GM12878 (cell line): Measurements from ENCODE around the gene STRN4. TPM values are rescaled to one million over a fixed set of nuclear protein-coding genes. Genes with fewer than 3 reads are reported as not detected.

Experiments
- ATAC-seq: fragments of 200-7000 bp; cut with Tn5 transposase; 3 replicates; pipeline ENCODE4 v1.9.1; 2020; ENCODE audit warnings: mild to moderate bottlenecking, moderate library complexity
- BruUV-seq: library from RNA; stranded (reverse); fragments of 400-500 nt; replicated peaks from 2 replicates; lab custom pipeline; 2021; lab: Mats Ljungman, UMichigan
- CTCF ChIA-PET: fragments of 300-600 bp; sonication (Branson Sonifier 250); formaldehyde crosslinking; extraction: SDS; loops from one replicate; lab custom pipeline; 2021; ENCODE audit warnings: inconsistent platforms; lab: Yijun Ruan, JAX
- POLR2A ChIA-PET: fragments of 350-600 bp; formaldehyde crosslinking; extraction: SDS; loops from one replicate; lab custom pipeline; 2021; ENCODE audit warnings: inconsistent platforms; lab: Charles Lee
- RAD21 ChIA-PET: fragments of 300-600 bp; sonication (Branson Sonifier 250); formaldehyde crosslinking; loops from one replicate; lab custom pipeline; 2023; ENCODE audit warnings: antibody characterized with exemption; ENCODE audit not compliant: unreplicated experiment; lab: Charles Lee
- SMC1A ChIA-PET: fragments of 300-600 bp; sonication (Branson Sonifier 250); formaldehyde crosslinking; loops from one replicate; lab custom pipeline; 2023; ENCODE audit not compliant: unreplicated experiment, uncharacterized antibody; lab: Charles Lee
- DNase-seq: peaks from one replicate; pipeline ENCODE4 v3.0.0-alpha.2; 2011; ENCODE audit warnings: low read depth, low spot score
- FAIRE-seq: peaks from 3 replicates; lab custom pipeline; 2011; peaks lifted over from hg19 to GRCh38; lab: Jason Lieb, UNC
- H2AFZ ChIP-seq: 2 replicates; pipeline ENCODE4 v1.6.0; 2011; ENCODE audit warnings: low read depth, low read length, control low read depth; ENCODE audit not compliant: control insufficient read depth
- H3K27ac ChIP-seq: 2 replicates; pipeline ENCODE4 v1.5.1; 2011; ENCODE audit warnings: control low read depth; ENCODE audit not compliant: control insufficient read depth, insufficient read depth
- H3K27me3 ChIP-seq, 2 experiments: replicated peaks in 1 of 2; 2 replicates each; pipeline versions ENCODE4 v1.6.0 to v1.6.1; 2011; ENCODE audit warnings: low read length in 1 of 2; ENCODE audit not compliant: control insufficient read depth in 2 of 2, insufficient read depth in 2 of 2
- H3K36me3 ChIP-seq, 2 experiments: 2 replicates each; pipeline ENCODE4 v1.5.1; 2011; ENCODE audit warnings: low read length in 1 of 2; ENCODE audit not compliant: control insufficient read depth in 2 of 2, insufficient read depth in 2 of 2
- H3K4me1 ChIP-seq: 2 replicates; pipeline ENCODE4 v1.6.1; 2011; ENCODE audit warnings: mild to moderate bottlenecking, low read length, moderate library complexity, mixed read lengths; ENCODE audit not compliant: control insufficient read depth, insufficient read depth
- H3K4me2 ChIP-seq: 2 replicates; pipeline ENCODE4 v1.6.0; 2011; ENCODE audit warnings: control low read depth; ENCODE audit not compliant: control insufficient read depth, insufficient read depth
- H3K4me3 ChIP-seq: fragments of 200-600 bp; sonication (generic); 2 replicates; pipeline ENCODE4 v1.5.1; 2016
- H3K79me2 ChIP-seq: 2 replicates; pipeline ENCODE4 v1.6.0; 2011; ENCODE audit warnings: low read length; ENCODE audit not compliant: control insufficient read depth, insufficient read depth
- H3K9ac ChIP-seq: 2 replicates; pipeline ENCODE4 v1.8.0; 2011; ENCODE audit warnings: low read length, control low read depth, mixed read lengths; ENCODE audit not compliant: control insufficient read depth, insufficient read depth
- H3K9me3 ChIP-seq: replicated peaks from 3 replicates; pipeline ENCODE4 v1.5.1; 2011; ENCODE audit warnings: mild to moderate bottlenecking, low read length; ENCODE audit not compliant: control insufficient read depth, insufficient read depth
- H4K20me1 ChIP-seq: 2 replicates; pipeline ENCODE4 v1.6.0; 2011; ENCODE audit not compliant: control insufficient read depth, insufficient read depth
- CHD4 ChIP-seq: fragments of 200-600 bp; sonication (generic); IDR thresholded peaks from 2 replicates; pipeline ENCODE4 v1.6.1; 2016; ENCODE audit warnings: mild to moderate bottlenecking
- IKZF1 ChIP-seq: fragments of 450-650 bp; conservative IDR thresholded peaks from 2 replicates; pipeline ENCODE4 v1.6.1; 2017; ENCODE audit warnings: antibody characterized with exemption, mild to moderate bottlenecking
- POLR2A ChIP-seq: IDR thresholded peaks from 2 replicates; pipeline ENCODE4 v1.6.1; 2011; ENCODE audit warnings: low read depth, mild to moderate bottlenecking, low read length
- TAF1 ChIP-seq: IDR thresholded peaks from 2 replicates; pipeline ENCODE4 v1.6.1; 2011; ENCODE audit warnings: mild to moderate bottlenecking, low read depth, low read length, borderline replicate concordance
- ZBED1 ChIP-seq: IDR thresholded peaks from 2 replicates; pipeline ENCODE4 v1.6.1; 2016; ENCODE audit warnings: borderline replicate concordance
- WGBS: methylation state at CpG from one replicate; pipeline ENCODE4 v1.1.6; 2016; ENCODE audit warnings: low lambda C conversion rate; ENCODE audit not compliant: insufficient replicate concordance, insufficient coverage; ENCODE audit errors: missing lambda C conversion rate; 5-methylcytosine and 5-hydroxymethylcytosine counted together
- in situ Hi-C: fragments of 300-500 bp; cut with MboI; formaldehyde crosslinking; loops from 9 replicates; pipeline ENCODE4 v1.14.3; 2018; ENCODE audit warnings: mixed read lengths
- intact Hi-C: fragments of 100-400 bp; cut with micrococcal nuclease; formaldehyde crosslinking; loops from one replicate; pipeline ENCODE4 v1.14.2; 2022; ENCODE audit not compliant: unreplicated experiment
- polyA plus RNA-seq, 11 experiments: library from polyadenylated mRNA; depleted of rRNA in 4 of 11; unstranded in 6 of 11; stranded (reverse) in 5 of 11; fragments of >200 nt; fragmentation: Nextera tagmentation in 4 of 11; fragmentation: Illumina TruSeq in 1 of 11; extraction: Ambion mirVana in 4 of 11; extraction: Trizol in 1 of 11; gene quantifications; 1 replicate in 1 of 11; 2 replicates in 10 of 11; pipeline versions ENCODE4 v1.2.1 to v1.2.3, GENCODE V29; 2011 to 2016; ENCODE audit warnings: inconsistent platforms in 2 of 11, missing spikeins in 2 of 11, low read depth in 1 of 11
- total RNA-seq, 4 experiments: library from RNA; depleted of rRNA in 3 of 4; stranded (reverse); fragments of >200 nt in 3 of 4; fragmentation: Illumina TruSeq in 1 of 4; extraction: Trizol in 1 of 4; gene quantifications; 2 replicates each; pipeline versions ENCODE4 v1.2.1 to v1.2.3, GENCODE V29; 2013 to 2021

The STRN4 gene
- total and polyA plus RNA-seq, 10 of the 15 experiments (the other 5 are each of a cell fraction or from before 2014, with no cell fraction given) = 0.42 to 62.8 (median 22.5) TPM

GRCh38 chr19:46698395-46699321, 47.6 kb downstream of the STRN4 start (continued):
- no peak for TF ChIP-seq CHD4

- intact Hi-C loops (no loop called here), in situ Hi-C loops (no loop called here)
- Histone ChIP-seq H3K79me2 (no peaks in the 10 kb centered on the region), H3K27me3 (no peaks in the 10 kb centered on the region), H3K9me3 (no peaks in the 10 kb centered on the region; the same call in 2 of the 3 replicates), H3K4me3 (no peak overlapping the region), H3K27ac (no peak overlapping the region), H3K9ac (no peak overlapping the region), H3K36me3 (peaks cover 37 to 44% of the 10 kb centered on the region in 2 experiments; a peak in 3 of 4 replicates), H3K4me1 (no peaks in the 10 kb centered on the region), H3K4me2 (no peak overlapping the region), H2AFZ (no peak overlapping the region), H4K20me1 (no peaks in the 10 kb centered on the region)
- ChIA-PET POLR2A (no interaction called here), RAD21 (no interaction called here), CTCF (interaction anchor here (0.9 kb wide), 1 partner anchor 70 kb away, joined by 5 read pairs; no protein-coding TSS in a partner anchor), SMC1A (interaction anchor here (0.6 kb wide), 1 partner anchor 147 kb away, joined by 3 read pairs; no protein-coding TSS in a partner anchor)
- 97% methylated on average over 31 of the region's 39 CpGs for WGBS
- ATAC-seq (peak; percentile 42), FAIRE-seq (no peak), DNase-seq (no peak)
- TF ChIP-seq POLR2A (peak; percentile 15), IKZF1 (no peak), ZBED1 (no peak), TAF1 (no peak)
- no TSS peak for BruUV-seq
Measured at GRCh38 chr19:46697204-46697960, 48.9 kb downstream of the STRN4 start.
